Psoas muscle (tissue), 8 donors: ENCODE data around the gene ZNF544. TPM values are rescaled to one million over a fixed set of nuclear protein-coding genes. Genes with fewer than 3 reads are reported as not detected.

ENCODE experiments used
- ATAC-seq, 4 donors: fragments of 200-7000 bp; cut with Tn5 transposase; one replicate each; pipeline ENCODE4 v1.9.1; 2020; ENCODE audit warnings: moderate library complexity in 3 of 4, mild to moderate bottlenecking in 2 of 4
- DNase-seq, 2 donors: peaks; one replicate each; pipeline ENCODE4 v3.0.0-alpha.2; 2020
- H3K27ac ChIP-seq: fragments of 200-600 bp; one replicate; pipeline ENCODE4 v1.8.0; 2022
- H3K27me3 ChIP-seq, 3 donors: fragments of 200-600 bp in 1 of 3; one replicate each; pipeline versions ENCODE4 v1.6.1 to v1.8.0; 2013 to 2022; ENCODE audit warnings: low read length in 2 of 3, mild to moderate bottlenecking in 2 of 3, moderate library complexity in 1 of 3; ENCODE audit not compliant: insufficient read depth in 3 of 3
- H3K36me3 ChIP-seq, 2 donors: fragments of 200-600 bp in 1 of 2; one replicate each; pipeline versions ENCODE4 v1.6.1 to v1.8.0; 2013 to 2022; ENCODE audit warnings: low read depth in 1 of 2, mild to moderate bottlenecking in 1 of 2, moderate library complexity in 1 of 2; ENCODE audit not compliant: insufficient read depth in 1 of 2
- H3K4me1 ChIP-seq: fragments of 200-600 bp; one replicate; pipeline ENCODE4 v1.8.0; 2022
- H3K4me3 ChIP-seq: fragments of 200-600 bp; one replicate; pipeline ENCODE4 v1.8.0; 2022; ENCODE audit warnings: mild to moderate bottlenecking
- H3K9me3 ChIP-seq: fragments of 200-600 bp; one replicate; pipeline ENCODE4 v1.8.0; 2022
- WGBS, 3 donors: extraction: QIAGEN DNeasy Blood & Tissue Kit; methylation state at CpG; one replicate each; pipeline versions ENCODE4 v1.1.6 to v1.1.7; 2013; 5-methylcytosine and 5-hydroxymethylcytosine counted together
- intact Hi-C, 2 donors: fragments of 100-400 bp; cut with DNase I; formaldehyde crosslinking; loops; one replicate each; pipeline versions ENCODE4 v1.11.0 to v1.14.2; 2022
- polyA plus RNA-seq, 3 donors: library from polyadenylated mRNA; stranded (reverse); fragments of 200-250 nt; gene quantifications; one replicate each; pipeline ENCODE4 v1.2.3, GENCODE V29; 2013
- total RNA-seq, 4 donors: library from RNA; stranded (reverse); fragmentation: NEBNext Ultra II Directional in 2 of 4; extraction: Animal tissue kit (Norgen Biotek cat#: 25700) in 2 of 4; gene quantifications; one replicate each; pipeline versions ENCODE4 v1.2.1 to v1.2.4, GENCODE V29; 2021 to 2023
- TF ChIP-seq, protein P1 (sequence below): fragments of 200-600 bp; IDR thresholded peaks from one replicate; pipeline ENCODE4 v1.8.0; 2022; ENCODE audit warnings: antibody characterized with exemption
- donor health status: healthy with polysubstance abuse.
- donor health status: DM: no; HTN: no; CAD: no; lungs with moderate emphysema.
- donor health status: Bipolar disorder and iron deficiency.
- donor health status: healthy.
- donor health status: DM: yes; HTN: yes; CAD: no.
- donor health status: DM: no; HTN: no; CAD: no.
- donor health status: DM: no; HTN: no; CAD: no.
- donor health status: DM: yes; HTN: yes; CAD: no.

Gene ZNF544
- total and polyA plus RNA-seq, 7 donors, result 2.4 to 15.3 (median 5.1) TPM

DNA sequence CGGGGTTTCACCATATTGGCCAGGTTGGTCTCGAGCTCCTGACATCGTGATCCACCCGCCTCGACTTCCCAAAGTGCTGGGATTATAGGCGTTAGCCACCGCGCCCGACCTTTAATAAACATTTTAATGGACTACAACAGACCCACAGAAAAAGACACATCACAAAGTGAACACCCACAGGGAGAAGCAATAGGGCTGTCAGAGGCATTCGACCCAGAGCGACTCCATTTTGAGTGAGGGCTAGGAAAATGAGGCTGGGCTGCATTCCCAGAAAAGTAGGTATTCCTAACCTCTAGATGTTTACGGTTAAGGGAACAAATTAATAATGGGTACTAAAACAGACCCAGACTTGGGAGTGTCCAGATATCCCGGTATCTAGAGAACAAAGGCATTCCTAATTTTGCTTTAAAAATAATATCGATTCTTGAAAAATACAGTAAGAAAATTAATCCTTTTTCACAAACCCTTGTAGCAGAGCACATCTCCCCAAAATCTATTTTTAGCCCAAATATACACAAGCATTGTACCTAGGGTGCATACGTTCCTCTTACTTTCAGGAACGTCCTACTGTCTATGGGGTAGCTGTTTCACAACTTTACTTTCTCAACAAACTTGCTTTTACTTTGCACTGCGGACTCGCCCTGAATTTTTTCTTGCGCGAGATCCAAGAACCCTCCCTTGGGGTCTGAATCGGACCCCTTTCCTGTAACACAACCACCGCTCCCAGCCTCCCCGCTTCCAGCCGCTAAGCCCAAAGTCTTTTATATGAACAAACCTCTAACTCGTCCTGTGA, 49.2 kb downstream of the ZNF544 start:
- intact Hi-C loops, result no loop called here
- WGBS, 3 donors, result 39 to 41% (median 39%) methylated on average over 24 to 25 of the region's 25 CpGs
- Histone ChIP-seq H3K27me3 (no peaks in the 10 kb centered on the region), H3K36me3 (peaks cover 2% of the 10 kb centered on the region in 2 donors), H3K9me3 (peaks cover 39% of the 10 kb centered on the region), H3K27ac (peak overlapping the region; percentile 81), H3K4me1 (no peaks in the 10 kb centered on the region), H3K4me3 (peak overlapping the region; percentile 93)
- TF ChIP-seq, protein P1, sequence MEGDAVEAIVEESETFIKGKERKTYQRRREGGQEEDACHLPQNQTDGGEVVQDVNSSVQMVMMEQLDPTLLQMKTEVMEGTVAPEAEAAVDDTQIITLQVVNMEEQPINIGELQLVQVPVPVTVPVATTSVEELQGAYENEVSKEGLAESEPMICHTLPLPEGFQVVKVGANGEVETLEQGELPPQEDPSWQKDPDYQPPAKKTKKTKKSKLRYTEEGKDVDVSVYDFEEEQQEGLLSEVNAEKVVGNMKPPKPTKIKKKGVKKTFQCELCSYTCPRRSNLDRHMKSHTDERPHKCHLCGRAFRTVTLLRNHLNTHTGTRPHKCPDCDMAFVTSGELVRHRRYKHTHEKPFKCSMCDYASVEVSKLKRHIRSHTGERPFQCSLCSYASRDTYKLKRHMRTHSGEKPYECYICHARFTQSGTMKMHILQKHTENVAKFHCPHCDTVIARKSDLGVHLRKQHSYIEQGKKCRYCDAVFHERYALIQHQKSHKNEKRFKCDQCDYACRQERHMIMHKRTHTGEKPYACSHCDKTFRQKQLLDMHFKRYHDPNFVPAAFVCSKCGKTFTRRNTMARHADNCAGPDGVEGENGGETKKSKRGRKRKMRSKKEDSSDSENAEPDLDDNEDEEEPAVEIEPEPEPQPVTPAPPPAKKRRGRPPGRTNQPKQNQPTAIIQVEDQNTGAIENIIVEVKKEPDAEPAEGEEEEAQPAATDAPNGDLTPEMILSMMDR, result no peak
- DNase-seq (no peak), ATAC-seq (peak in 2 of 4 donors; percentile 9 to 24)

DNA sequence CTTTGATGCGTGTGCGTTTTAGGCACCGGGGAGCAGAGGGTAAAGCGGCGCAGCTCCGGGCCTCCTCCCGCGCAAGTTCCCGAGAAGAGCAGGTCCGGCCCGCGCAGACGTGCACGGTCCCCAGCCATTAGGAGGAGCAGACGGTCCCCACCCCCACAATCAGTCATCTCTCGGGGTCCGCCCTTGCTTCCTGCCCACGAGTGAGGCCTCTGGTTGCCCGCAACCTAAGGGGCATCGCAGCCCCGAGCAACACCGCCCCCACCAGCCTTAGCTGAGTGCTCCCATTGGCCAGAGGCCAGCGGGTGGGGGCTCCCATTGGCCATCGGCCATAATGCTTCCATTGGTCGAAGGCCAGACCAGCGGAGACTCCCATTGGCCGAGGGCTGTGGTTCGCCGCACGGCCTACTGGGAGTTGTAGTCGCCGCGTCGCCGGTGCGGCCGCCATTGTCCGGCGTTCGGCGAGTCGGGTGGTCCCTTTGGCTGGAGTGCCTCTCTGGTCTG, 49.9 kb downstream of the ZNF544 start, which contains the start of gene ZNF8:
ZNF8 (plus strand) TSS at position 415 of the 501 bp plus-strand sequence. CDS start 127 bp downstream, outside the sequence.
- intact Hi-C loops, result no loop called here
- peak; percentile 95 to 98 (median 96) for ATAC-seq
- peak; percentile 96 to 97 for DNase-seq
- Histone ChIP-seq H3K9me3 (peaks cover 32% of the 10 kb centered on the region), H3K27ac (peak within 1 kb of the TSS; percentile 81), H3K36me3 (peaks cover 2% of the 10 kb centered on the region in 2 donors), H3K27me3 (no peaks in the 10 kb centered on the region), H3K4me3 (peak within 1 kb of the TSS; percentile 93), H3K4me1 (no peaks in the 10 kb centered on the region)
- 0 to 1% (median 0%) methylated on average over 38 to 42 of the region's 42 CpGs for WGBS, 3 donors
- TF ChIP-seq, protein P1, result no peak

DNA sequence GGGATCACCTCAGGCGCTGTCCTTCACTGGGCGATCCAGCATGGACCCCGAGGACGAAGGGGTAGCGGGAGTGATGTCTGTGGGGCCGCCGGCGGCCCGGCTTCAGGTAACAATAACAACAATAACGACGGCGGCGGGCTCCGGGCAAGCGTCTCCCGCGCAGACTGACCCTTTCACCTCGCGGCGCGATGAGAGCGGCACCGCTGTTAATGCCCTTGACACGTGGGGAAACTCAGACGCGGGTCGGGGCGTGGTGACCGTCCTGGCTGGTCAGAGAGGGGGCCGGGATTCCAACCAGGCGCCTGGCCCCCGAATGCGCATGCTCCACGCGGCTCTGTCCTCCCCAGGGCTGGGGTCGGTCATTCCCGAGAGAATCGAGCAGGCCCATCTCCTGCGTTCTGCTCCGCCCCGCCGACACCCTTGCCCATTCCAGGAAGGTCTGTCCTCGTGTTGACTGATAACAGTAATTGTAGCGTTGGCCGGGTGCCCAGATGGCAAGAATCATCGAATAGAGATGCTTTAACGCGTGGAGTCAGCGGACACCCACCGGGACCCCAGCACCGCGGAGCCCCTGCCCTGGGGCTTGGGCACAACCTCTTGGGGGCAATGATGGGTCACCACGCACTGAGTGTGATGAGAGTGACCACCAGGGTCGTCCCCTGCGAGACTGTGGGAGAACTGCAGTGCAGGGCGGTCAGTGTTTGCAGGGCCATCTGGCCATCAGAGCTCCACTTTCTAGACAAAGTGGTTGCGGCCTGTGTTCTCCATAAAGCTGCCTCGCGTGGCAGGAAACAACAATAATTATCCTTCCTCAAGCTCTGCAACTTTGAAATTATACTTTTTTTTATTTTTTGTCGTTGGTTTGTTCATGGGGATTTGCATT, 50.6 kb downstream of the ZNF544 start:
- TF ChIP-seq, protein P1, result no peak
- intact Hi-C loops, result no loop called here
- Histone ChIP-seq H3K27me3 (no peaks in the 10 kb centered on the region), H3K4me1 (no peaks in the 10 kb centered on the region), H3K9me3 (peaks cover 28% of the 10 kb centered on the region), H3K4me3 (peak overlapping the region; percentile 93), H3K27ac (peak overlapping the region; percentile 81), H3K36me3 (peaks cover 2% of the 10 kb centered on the region in 2 donors)
- ATAC-seq (peak; percentile 57 to 70 (median 70)), DNase-seq (peak; percentile 70 to 77)
- 1 to 2% (median 2%) methylated on average over 54 to 60 of the region's 60 CpGs for whole genome bisulfite sequencing, 3 donors

DNA sequence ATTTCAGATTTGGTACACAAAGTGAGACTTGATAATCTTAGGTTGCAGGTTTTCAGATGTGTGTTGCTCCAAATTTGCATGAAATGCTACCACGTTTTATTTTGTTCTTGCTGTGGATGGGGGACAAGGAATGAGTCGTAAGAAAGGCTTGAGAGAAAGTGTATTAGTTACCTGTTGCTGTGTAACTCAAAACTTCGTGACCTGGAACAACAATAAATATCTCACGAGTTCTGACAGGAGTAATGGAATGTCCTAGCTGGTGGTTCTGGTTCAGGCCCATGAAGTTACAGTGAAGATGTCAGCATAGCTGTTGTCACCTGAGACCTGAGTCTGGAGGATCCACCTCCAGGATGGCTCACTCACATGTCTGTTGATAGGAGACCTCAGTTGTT, 51.2 kb downstream of the ZNF544 start:
- TF ChIP-seq, protein P1, result no peak
- no peak for DNase-seq
- Histone ChIP-seq H3K27me3 (no peaks in the 10 kb centered on the region), H3K4me1 (no peaks in the 10 kb centered on the region), H3K4me3 (peak overlapping the region; percentile 93), H3K27ac (no peak overlapping the region), H3K9me3 (peaks cover 21% of the 10 kb centered on the region), H3K36me3 (peaks cover 2% of the 10 kb centered on the region in 2 donors)
- 40 to 52% (median 42%) methylated on average over 4 of the region's 4 CpGs for WGBS, 3 donors
- ATAC-seq, result no peak
- intact Hi-C loops, result no loop called here
